Esophagus muscularis mucosa (tissue), 4 donors: ENCODE measurements around the gene PHF21A. TPM values are rescaled to one million over a fixed set of nuclear protein-coding genes. Genes with fewer than 3 reads are reported as not detected.
A peak's percentile ranks its signal among the peaks of the same experiment; 100 is the strongest.

Experiments used
- DNase-seq: peaks from one replicate; pipeline ENCODE4 v3.0.0-alpha.2; 2017; ENCODE audit errors: extremely low spot score
- H3K27ac ChIP-seq, 4 donors: fragments of 200-600 bp; sonication (generic); replicated peaks in 1 of 4; 1 replicate in 3 of 4; 2 replicates in 1 of 4; pipeline ENCODE4 v1.5.1; 2016 to 2019; ENCODE audit warnings: mild to moderate bottlenecking in 1 of 4
- H3K27me3 ChIP-seq, 4 donors: fragments of 200-600 bp; sonication (generic); one replicate each; pipeline versions ENCODE4 v1.5.1 to v1.6.0; 2016 to 2019
- H3K36me3 ChIP-seq, 4 donors: fragments of 200-600 bp; sonication (generic); one replicate each; pipeline ENCODE4 v1.5.1; 2016 to 2019
- H3K4me1 ChIP-seq, 4 donors: fragments of 200-600 bp; sonication (generic); one replicate each; pipeline ENCODE4 v1.5.1; 2016 to 2019
- H3K4me3 ChIP-seq, 4 donors: fragments of 200-600 bp; sonication (generic); 1 replicate in 2 of 4; 2 replicates in 2 of 4; pipeline ENCODE4 v1.5.1; 2016 to 2019; ENCODE audit warnings: mild to moderate bottlenecking in 4 of 4, moderate library complexity in 1 of 4
- H3K9me3 ChIP-seq, 4 donors: fragments of 200-600 bp; sonication (generic); 1 replicate in 3 of 4; 2 replicates in 1 of 4; pipeline ENCODE4 v1.5.1; 2016 to 2019
- EP300 ChIP-seq: sonication (generic); formaldehyde crosslinking; IDR thresholded peaks from one replicate; pipeline ENCODE4 v1.6.1; 2017; ENCODE audit warnings: antibody characterized with exemption
- POLR2A ChIP-seq: fragments of 450-650 bp; IDR thresholded peaks from one replicate; pipeline ENCODE4 v1.6.1; 2017; ENCODE audit warnings: antibody characterized with exemption, moderate library complexity, mild to moderate bottlenecking, low read depth
- POLR2AphosphoS5 ChIP-seq, 2 donors: sonication (generic); formaldehyde crosslinking; IDR thresholded peaks; one replicate each; pipeline ENCODE4 v1.6.1; 2017; ENCODE audit warnings: antibody characterized with exemption in 2 of 2
- WGBS: methylation state at CpG from one replicate; pipeline ENCODE4 v1.1.5; 2018; 5-methylcytosine and 5-hydroxymethylcytosine counted together
- intact Hi-C: fragments of 100-400 bp; cut with DNase I; formaldehyde crosslinking; loops from one replicate; pipeline ENCODE4 v1.15.1; 2023
- total RNA-seq, 4 donors: library from RNA; depleted of rRNA; stranded (reverse); fragments of >200 nt; gene quantifications; one replicate each; pipeline versions ENCODE4 v1.1.0 to v1.2.1, GENCODE V29; 2016
- TF ChIP-seq, protein P1 (sequence below), 3 experiments: fragments of 200-600 bp in 2 of 3; fragments of 450-650 bp in 1 of 3; sonication (generic) in 2 of 3; IDR thresholded peaks; one replicate each; pipeline ENCODE4 v1.5.1; 2017 to 2019; ENCODE audit warnings: antibody characterized with exemption in 3 of 3, mild to moderate bottlenecking in 2 of 3, moderate library complexity in 1 of 3

Gene PHF21A
- total RNA-seq, 4 donors from 2014 or later = 31.8 to 47.8 (median 36.1) TPM

GRCh38 chr11:46105926-46106325 lies 15.3 kb downstream of the PHF21A start:
- no peak overlapping the region for H3K27ac ChIP-seq
- 72% methylated on average over 2 of the region's 2 CpGs for WGBS
- intact Hi-C loops = loop anchor here (10.0 kb wide), 1 partner anchor 51 kb away; no protein-coding TSS in a partner anchor
- DNase-seq = no peak
- H3K27me3 ChIP-seq = no peaks in the 10 kb centered on the region
- no peaks in the 10 kb centered on the region for H3K9me3 ChIP-seq
- peaks cover 19 to 49% (median 35%) of the 10 kb centered on the region in 4 donors for H3K4me1 ChIP-seq
- H3K4me3 ChIP-seq = no peak overlapping the region
- H3K36me3 ChIP-seq = no peaks in the 10 kb centered on the region
- TF ChIP-seq EP300 = no peak
- no peak for TF ChIP-seq POLR2AphosphoS5 (IDR thresholded peaks at IDR 0.05)
- TF ChIP-seq POLR2A = no peak
- TF ChIP-seq, protein P1, sequence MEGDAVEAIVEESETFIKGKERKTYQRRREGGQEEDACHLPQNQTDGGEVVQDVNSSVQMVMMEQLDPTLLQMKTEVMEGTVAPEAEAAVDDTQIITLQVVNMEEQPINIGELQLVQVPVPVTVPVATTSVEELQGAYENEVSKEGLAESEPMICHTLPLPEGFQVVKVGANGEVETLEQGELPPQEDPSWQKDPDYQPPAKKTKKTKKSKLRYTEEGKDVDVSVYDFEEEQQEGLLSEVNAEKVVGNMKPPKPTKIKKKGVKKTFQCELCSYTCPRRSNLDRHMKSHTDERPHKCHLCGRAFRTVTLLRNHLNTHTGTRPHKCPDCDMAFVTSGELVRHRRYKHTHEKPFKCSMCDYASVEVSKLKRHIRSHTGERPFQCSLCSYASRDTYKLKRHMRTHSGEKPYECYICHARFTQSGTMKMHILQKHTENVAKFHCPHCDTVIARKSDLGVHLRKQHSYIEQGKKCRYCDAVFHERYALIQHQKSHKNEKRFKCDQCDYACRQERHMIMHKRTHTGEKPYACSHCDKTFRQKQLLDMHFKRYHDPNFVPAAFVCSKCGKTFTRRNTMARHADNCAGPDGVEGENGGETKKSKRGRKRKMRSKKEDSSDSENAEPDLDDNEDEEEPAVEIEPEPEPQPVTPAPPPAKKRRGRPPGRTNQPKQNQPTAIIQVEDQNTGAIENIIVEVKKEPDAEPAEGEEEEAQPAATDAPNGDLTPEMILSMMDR (IDR thresholded peaks at IDR 0.05) = no peak

GRCh38 chr11:46105134-46105628 lies 16.1 kb downstream of the PHF21A start:
- WGBS = 47% methylated on average over 6 of the region's 6 CpGs
- Histone ChIP-seq H3K27me3 (no peaks in the 10 kb centered on the region), H3K4me1 (peaks cover 25 to 54% (median 39%) of the 10 kb centered on the region in 4 donors), H3K4me3 (no peak overlapping the region), H3K27ac (no peak overlapping the region), H3K9me3 (no peaks in the 10 kb centered on the region), H3K36me3 (no peaks in the 10 kb centered on the region)
- TF ChIP-seq, protein P1 (IDR thresholded peaks at IDR 0.05) = no peak
- no peak for TF ChIP-seq POLR2AphosphoS5 (IDR thresholded peaks at IDR 0.05)
- no peak for TF ChIP-seq POLR2A
- TF ChIP-seq EP300 = no peak
- intact Hi-C loops = loop anchor here (10.0 kb wide), 1 partner anchor 50 kb away; no protein-coding TSS in a partner anchor
- DNase-seq = no peak

GRCh38 chr11:46102843-46103242 lies 18.4 kb downstream of the PHF21A start:
- 90% methylated on average over 6 of the region's 6 CpGs for WGBS
- Histone ChIP-seq H3K27ac (no peak overlapping the region), H3K4me3 (no peak overlapping the region), H3K4me1 (peaks cover 41 to 73% (median 55%) of the 10 kb centered on the region in 4 donors), H3K27me3 (no peaks in the 10 kb centered on the region), H3K9me3 (no peaks in the 10 kb centered on the region), H3K36me3 (no peaks in the 10 kb centered on the region)
- DNase-seq = no peak
- intact Hi-C loops = loop anchor here (10.0 kb wide), 1 partner anchor 48 kb away; no protein-coding TSS in a partner anchor
- no peak for TF ChIP-seq EP300
- TF ChIP-seq, protein P1 (IDR thresholded peaks at IDR 0.05) = no peak
- TF ChIP-seq POLR2A = no peak

- WGBS = 76% methylated on average over 3 of the region's 3 CpGs
- intact Hi-C loops = loop anchor here (10.0 kb wide), 1 partner anchor 46 kb away; no protein-coding TSS in a partner anchor
- Histone ChIP-seq H3K9me3 (no peaks in the 10 kb centered on the region), H3K36me3 (no peaks in the 10 kb centered on the region), H3K27ac (no peak overlapping the region), H3K27me3 (no peaks in the 10 kb centered on the region), H3K4me1 (peaks cover 27 to 66% (median 46%) of the 10 kb centered on the region in 4 donors), H3K4me3 (no peak overlapping the region)
- no peak for TF ChIP-seq POLR2A
- TF ChIP-seq, protein P1 (IDR thresholded peaks at IDR 0.05) = no peak
- no peak for TF ChIP-seq EP300
- TF ChIP-seq POLR2AphosphoS5 (IDR thresholded peaks at IDR 0.05) = no peak
- DNase-seq = no peak
Measured at GRCh38 chr11:46100670-46101069, 20.6 kb downstream of the PHF21A start.

GRCh38 chr11:46099963-46100316 lies 21.3 kb downstream of the PHF21A start:
- 36% methylated on average over 1 of the region's 1 CpG for WGBS
- H3K4me3 ChIP-seq = peak overlapping the region in 3 of 4 donors; percentile 1 to 22 (median 3)
- H3K4me1 ChIP-seq = peaks cover 22 to 59% (median 40%) of the 10 kb centered on the region in 4 donors
- H3K27me3 ChIP-seq = no peaks in the 10 kb centered on the region
- no peaks in the 10 kb centered on the region for H3K36me3 ChIP-seq
- intact Hi-C loops = loop anchor here (10.0 kb wide), 1 partner anchor 45 kb away; no protein-coding TSS in a partner anchor
- DNase-seq = no peak
- TF ChIP-seq POLR2AphosphoS5 (IDR thresholded peaks at IDR 0.05) = no peak
- TF ChIP-seq EP300 = no peak
- no peak for TF ChIP-seq POLR2A
- TF ChIP-seq, protein P1 (IDR thresholded peaks at IDR 0.05) = no peak
- H3K9me3 ChIP-seq = no peaks in the 10 kb centered on the region
- H3K27ac ChIP-seq = peak overlapping the region in 3 of 4 donors; percentile 9 to 32 (median 30)
